NB4 (cell line): ENCODE data around the gene DAPK1.

Experiments used
- MYC ChIP-seq: IDR thresholded peaks from 2 replicates; pipeline ENCODE4 v1.6.1; 2011; ENCODE audit warnings: low read depth, low read length
- POLR2A ChIP-seq: IDR thresholded peaks from 2 replicates; pipeline ENCODE4 v1.6.1; 2011; ENCODE audit warnings: mild to moderate bottlenecking; ENCODE audit not compliant: insufficient read length; ENCODE audit errors: extremely low read depth
- TF ChIP-seq, protein P1 (sequence below): IDR thresholded peaks from one replicate; pipeline ENCODE4 v1.5.1; 2012; ENCODE audit warnings: low read depth, low read length
- TF ChIP-seq, protein P2 (sequence below): IDR thresholded peaks from 2 replicates; pipeline ENCODE4 v1.6.1; 2011; ENCODE audit warnings: low read depth, low read length

DNA sequence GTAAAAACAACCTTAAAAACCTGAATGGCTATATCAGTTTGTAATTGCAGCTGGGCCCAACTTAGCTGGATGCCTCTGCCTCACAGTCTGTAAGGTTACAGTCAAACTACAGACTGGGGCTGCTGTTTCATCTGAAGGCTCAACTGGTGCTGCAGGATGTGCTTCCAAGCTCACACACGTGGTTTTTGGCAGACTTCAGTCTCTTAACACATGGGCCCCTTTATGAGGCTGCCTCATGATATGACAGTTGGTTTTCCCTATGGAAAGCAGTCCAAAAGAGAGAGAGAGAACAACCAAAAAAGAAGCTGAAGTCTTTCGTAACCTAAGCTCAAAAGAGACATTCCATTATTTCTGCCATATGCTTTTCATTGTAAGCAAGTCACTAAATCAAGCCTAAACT is 255.6 kb downstream of the DAPK1 start:
- TF ChIP-seq, protein P1, sequence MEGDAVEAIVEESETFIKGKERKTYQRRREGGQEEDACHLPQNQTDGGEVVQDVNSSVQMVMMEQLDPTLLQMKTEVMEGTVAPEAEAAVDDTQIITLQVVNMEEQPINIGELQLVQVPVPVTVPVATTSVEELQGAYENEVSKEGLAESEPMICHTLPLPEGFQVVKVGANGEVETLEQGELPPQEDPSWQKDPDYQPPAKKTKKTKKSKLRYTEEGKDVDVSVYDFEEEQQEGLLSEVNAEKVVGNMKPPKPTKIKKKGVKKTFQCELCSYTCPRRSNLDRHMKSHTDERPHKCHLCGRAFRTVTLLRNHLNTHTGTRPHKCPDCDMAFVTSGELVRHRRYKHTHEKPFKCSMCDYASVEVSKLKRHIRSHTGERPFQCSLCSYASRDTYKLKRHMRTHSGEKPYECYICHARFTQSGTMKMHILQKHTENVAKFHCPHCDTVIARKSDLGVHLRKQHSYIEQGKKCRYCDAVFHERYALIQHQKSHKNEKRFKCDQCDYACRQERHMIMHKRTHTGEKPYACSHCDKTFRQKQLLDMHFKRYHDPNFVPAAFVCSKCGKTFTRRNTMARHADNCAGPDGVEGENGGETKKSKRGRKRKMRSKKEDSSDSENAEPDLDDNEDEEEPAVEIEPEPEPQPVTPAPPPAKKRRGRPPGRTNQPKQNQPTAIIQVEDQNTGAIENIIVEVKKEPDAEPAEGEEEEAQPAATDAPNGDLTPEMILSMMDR = no peak
- TF ChIP-seq, protein P2, sequence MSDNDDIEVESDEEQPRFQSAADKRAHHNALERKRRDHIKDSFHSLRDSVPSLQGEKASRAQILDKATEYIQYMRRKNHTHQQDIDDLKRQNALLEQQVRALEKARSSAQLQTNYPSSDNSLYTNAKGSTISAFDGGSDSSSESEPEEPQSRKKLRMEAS = no peak
- TF ChIP-seq POLR2A (no peak), MYC (no peak)
